HG03521 (cell line): ENCODE data around the gene ZNF175.

Experiments
- ATAC-seq: cut with Tn5 transposase; IDR thresholded peaks from one replicate; pipeline ENCODE4 v1.9.1; 2021; ENCODE audit warnings: mild to moderate bottlenecking, moderate library complexity; ENCODE audit not compliant: unreplicated experiment

Gene ZNF175

DNA sequence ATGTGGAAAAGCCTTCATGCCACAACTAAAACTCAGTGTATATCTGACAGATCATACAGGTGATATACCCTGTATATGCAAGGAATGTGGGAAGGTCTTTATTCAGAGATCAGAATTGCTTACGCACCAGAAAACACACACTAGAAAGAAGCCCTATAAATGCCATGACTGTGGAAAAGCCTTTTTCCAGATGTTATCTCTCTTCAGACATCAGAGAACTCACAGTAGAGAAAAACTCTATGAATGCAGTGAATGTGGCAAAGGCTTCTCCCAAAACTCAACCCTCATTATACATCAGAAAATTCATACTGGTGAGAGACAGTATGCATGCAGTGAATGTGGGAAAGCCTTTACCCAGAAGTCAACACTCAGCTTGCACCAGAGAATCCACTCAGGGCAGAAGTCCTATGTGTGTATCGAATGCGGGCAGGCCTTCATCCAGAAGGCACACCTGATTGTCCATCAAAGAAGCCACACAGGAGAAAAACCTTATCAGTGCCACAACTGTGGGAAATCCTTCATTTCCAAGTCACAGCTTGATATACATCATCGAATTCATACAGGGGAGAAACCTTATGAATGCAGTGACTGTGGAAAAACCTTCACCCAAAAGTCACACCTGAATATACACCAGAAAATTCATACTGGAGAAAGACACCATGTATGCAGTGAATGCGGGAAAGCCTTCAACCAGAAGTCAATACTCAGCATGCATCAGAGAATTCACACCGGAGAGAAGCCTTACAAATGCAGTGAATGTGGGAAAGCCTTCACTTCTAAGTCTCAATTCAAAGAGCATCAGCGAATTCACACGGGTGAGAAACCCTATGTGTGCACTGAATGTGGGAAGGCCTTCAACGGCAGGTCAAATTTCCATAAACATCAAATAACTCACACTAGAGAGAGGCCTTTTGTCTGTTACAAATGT lies 16.4 kb downstream of the ZNF175 start:
- ATAC-seq: no peak

DNA sequence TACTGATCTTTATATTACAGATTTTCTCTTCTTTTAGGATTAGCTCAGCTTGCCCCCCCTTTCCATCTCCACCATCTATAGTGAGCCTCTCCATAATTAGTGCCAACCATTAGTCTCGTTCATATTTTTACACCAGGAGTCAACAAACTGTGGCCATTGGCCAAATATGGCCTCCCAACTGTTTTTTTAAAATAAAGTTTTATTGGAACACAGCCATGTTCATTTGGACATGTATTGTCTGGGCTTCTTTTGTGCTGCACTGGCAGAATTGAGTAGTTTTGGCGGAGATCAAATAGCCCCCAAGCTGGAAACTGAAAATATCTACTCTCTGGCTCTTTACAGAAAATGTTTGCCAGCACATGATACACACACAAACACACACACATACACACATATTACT lies 18.4 kb downstream of the ZNF175 start:
- ATAC-seq: no peak

DNA sequence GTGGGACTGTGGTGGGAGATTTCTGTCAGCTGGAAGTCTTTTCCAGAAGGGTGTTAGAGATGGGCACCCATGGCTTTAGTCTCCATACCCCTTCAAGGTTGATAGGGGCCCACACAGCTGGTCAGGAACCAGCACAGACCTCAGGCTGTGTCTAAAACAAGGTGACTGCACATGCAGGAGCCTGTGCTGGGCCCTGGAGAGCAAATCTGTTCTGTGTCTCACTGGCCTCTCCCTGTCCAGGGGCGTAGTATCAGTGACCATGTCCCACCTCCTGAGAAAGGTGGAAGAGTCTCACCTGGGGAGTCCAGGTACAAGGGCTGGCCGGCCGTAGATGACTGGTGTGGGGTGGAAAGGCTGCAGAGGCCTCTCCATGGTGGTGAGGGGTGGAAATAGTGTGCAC lies 19.4 kb downstream of the ZNF175 start:
- ATAC-seq: no peak

DNA sequence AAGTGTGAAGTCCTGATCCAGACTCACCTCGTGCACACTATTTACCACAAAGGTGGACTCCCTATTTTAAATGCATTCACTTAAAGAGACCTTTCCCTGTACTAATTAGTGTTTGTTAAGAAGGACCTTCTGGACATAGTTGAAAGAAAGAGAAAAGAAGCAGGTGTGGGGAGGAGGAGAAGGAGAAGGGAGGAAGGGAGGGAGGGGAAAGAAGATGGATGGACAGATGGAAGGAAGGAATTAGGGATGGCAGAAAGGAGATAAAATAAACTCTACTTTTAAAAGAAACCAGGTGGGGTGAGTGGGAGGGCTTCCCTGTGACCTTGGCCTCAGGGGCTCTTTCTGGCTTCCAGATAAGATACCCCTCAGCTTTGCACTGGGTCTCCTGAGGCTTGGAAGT lies 21.4 kb downstream of the ZNF175 start:
- no peak for ATAC-seq

DNA sequence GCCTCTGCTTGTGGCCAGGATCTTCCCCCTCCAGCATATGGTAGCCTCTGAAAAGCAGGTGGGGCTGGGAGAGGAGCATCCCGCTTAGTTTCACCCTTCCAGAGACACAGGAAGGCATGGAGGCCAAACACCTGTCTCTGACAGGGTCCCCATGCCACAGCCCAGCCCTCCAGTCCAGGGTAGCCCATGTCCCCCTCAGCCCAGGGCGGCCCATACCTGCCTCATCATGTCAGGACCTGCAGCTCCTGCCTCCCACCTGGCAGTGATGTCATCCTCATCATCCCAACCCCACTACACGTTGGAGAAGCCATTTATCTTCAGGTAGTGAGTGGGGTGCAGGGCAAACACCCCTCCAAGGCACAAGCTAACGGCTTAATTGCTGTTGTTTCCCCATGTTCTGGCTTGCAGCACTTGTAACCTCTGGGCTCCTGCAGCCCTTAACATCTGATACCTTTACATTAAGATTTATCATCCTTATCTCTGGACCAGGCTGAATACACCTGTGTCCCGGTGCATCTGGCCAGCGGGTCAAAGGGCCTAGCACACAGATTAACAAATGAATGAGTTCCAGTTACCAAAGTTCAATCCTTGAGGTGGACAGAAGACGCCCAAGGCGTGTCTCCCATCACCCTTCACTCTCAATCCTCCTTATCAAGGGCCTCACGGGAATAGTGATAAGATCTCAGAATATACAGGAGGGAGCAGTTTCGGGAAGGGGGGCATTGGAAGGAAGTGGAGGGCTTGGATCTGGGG lies 22.2 kb downstream of the ZNF175 start:
- ATAC-seq: no peak

DNA sequence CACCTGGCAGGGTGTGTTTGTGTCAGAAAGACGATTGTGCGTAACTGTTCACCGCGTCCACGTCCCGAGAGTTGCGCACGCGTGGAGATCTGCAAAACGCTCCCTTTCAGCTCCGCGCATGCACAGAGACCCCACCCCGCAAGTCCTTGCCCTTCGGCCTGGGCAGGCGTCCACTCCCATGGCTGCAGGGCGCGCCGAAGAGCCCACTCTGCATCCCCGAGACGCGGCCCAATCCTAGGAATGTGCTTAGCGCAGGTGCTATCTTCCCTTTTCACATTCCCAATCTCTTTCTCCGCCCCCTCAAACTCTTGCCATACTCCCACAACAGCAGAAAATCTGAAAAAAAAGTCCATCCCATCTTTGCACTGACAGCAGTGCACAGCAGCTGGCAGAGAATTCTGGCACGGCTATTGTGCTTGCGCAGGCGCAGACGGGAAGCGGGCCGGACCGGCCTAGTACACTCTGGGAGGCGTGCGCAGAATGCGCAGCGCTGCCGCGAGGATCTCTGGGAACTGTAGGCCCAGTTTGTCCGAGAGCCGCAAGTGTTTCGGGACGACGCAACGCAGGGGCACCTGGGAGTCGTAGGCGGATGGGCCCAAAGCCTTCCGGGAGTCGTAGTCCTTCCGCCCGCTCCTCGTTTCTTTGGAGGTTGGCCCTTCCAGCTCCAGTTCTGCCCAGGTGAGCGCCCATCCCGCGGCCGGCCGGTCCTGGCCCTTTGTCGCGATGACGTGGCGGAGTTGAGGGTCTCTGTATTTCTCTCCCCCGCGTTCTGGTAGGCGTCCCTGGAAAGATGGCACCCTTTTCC lies 23.1 kb downstream of the ZNF175 start:
- ATAC-seq: peak; percentile 95

DNA sequence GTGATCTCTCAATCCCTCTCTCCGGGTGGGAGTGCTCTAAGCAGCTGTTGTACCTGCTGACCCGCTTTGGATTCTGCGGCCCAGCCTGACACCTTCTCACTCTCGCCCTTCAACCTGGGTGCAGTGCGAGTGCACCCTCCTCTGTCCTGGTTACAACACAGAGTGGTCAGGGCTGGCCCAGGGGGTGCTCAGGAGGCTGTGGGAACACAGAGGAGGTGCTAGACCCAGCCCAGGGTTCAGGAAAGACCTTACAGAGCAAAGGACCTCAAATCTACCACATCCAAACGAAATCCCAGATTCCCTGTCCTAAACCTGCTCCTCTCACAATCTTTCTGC lies 23.7 kb downstream of the ZNF175 start:
- no peak for ATAC-seq

DNA sequence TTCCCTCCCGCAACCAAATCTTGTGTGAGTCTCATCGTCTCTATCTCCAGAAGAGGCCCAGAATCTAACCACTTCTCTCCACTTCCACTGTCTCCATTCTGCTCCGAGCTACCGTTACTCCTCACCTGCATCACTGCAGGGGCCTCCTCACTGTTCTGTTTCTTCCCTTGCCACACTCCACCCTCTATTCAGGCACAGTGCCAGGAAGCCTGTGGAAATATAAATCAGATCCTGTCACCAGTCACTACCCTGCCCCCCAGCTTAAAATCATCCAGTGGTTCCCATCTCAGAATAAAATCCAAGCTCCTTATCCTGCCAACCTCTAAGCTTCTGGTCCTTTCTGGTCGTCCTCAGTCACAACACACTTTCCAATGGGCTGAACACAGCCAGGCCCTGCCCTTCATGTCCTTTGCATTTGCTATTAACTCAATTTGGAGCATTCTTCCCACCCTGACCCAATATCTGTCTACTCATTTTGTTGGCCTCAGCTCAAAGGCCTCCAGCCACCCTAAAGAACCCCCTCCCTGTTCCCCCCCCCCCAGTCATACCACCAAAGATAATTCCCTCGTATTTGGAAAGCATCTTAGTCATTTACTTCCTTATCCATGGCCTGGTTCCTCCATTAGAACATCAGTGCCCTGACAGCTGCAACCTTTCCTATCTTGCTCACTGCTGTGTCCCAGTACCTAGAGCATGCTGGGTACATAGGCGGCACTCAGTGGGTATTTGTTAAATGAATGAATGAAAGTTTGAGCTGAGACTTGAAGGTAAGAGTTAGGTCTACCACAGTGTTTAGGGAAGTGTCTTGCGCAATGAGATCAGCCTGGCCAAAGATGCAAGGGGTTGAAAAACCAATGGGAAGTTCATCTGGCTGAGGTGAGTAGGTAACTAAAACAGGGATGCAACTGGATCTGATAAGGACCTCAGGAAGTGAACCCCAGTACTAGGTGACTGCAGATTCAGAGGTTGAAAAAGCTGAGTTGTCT lies 24.4 kb downstream of the ZNF175 start:
- ATAC-seq: no peak

DNA sequence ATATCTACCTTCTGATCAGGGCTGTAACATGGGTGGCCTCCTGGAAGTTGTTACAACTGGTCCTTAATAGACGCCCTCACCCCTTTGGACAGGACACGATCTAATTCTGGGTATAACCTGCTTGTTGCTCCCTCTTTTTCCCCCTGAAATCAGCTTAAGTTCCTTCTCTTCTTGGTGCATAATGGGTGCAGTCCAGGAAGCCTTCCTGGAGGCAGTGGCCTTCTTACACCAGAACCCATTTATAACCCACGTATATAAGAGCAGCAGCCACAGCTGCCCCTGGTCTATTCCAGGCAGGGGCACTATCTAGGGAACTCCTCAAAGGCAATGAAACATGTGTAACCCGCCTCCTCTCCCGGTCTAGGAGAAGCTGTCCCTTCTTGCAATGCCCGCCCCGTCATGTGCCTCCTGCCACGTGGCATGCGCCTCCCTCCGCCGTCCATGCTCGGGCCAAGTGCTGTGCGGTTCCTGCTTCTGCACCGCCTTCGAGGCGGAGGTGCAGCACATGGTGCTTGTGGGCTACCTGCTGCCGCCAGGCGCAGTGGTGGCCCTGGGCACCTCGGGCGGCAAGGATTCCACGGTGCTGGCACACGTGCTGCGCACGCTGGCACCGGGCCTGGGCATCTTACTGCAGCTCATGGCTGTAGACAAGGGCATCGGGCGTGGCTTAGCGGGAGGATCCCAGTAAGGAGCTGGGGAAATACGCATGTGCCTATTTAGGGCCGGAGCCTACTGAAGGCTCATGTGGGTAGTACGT lies 27.3 kb downstream of the ZNF175 start:
- ATAC-seq: no peak

DNA sequence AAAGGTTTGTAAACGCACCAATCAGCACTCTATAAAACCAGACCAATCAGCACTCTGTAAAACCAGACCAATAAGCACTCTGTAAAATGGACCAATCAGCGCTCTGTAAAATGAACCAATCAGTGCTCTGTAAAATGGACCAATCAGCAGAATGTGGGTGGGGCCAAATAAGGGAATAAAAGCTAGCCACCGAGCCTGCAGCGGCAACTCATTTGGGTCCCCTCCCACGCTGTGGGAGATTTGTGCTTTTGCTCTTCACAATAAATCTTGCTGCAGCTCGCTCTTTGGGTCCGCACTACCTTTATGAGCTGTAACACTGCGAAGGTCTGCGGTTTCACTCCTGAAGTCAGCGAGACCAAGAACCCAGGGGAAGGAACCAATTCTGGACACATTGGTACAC lies 28.0 kb downstream of the ZNF175 start:
- no peak for ATAC-seq

DNA sequence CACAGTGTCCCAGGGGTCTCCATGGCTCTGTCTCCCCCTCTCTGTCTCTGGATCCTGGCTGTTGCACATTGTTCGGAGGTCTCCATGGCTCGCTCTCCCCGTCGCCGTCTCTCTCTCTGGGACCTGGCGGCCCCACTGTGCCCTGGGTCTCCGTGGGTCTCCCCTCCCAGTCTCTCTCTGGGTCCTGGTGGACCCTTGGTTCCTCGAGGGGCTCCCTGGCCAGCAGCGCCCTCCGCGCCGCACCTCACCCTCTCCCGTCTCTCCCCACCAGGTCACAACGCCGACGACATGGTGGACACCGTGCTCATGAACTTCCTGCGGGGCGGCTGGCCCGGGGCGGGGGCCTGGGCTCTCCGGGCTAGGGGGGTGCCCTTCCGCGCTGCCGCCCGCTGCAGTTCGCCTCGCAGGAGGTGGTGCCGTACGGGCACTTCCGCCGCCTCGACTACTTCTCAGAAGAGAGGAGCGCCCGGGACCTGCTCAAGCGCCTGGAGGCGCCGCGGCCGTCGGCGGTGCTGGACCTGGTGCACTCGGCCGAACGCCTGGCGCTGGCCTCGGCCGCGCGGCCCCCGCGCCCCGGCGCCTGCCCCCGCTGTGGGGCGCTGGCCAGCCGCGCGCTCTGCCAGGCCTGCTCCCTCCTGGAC lies 30.0 kb downstream of the ZNF175 start:
- no peak for ATAC-seq

DNA sequence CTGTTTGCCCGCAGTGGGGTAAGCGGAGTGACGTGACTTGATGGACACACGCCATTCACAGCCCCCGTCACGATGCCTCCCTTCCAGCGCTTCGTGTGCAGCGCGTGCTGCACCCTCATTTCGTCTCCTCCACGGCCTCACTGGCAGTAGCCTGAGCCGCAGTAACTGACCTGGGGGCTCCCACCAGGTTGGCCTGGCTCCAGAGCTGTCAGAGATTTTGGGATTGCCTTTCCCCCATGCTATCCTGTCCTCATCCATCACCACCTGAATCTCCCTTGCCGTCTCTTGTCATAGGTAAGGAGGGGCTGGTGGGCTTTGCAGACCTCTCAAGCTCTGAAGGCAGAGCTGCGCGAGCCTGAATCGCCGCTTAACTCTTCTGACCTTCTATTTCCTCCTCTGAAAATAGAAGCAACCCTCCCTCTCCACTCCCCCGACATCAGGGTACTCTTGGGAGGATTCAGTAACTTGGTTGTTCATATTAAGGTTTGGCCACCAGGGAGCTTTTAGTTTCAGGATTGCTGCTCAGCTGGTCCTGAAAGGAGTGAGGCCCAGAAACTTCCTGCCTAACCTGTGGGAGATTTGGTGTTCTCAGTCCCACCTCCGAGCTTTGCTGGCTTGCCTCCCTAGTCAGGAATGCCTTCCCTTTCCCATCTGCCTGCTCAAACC lies 31.2 kb downstream of the ZNF175 start:
- no peak for ATAC-seq

DNA sequence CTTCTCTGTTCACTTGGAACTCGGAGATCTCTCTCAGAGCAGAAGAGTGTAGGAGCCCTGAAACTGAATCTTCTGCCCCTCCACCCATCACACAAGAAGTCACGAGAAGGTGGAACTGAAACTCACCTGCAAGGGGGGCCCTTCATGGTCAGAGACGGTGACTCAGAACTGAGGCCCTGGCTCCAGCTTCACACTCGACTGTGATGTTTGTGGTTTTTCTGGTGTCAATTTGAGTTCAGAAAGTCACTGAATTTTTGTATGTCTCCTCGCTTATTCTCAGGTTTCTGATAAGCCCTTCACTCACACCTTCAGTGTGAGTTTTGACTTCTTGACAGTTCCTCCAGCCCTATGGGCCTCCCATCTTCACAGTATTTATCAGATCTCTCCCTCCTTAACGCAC lies 36.0 kb downstream of the ZNF175 start:
- ATAC-seq: peak; percentile 86

DNA sequence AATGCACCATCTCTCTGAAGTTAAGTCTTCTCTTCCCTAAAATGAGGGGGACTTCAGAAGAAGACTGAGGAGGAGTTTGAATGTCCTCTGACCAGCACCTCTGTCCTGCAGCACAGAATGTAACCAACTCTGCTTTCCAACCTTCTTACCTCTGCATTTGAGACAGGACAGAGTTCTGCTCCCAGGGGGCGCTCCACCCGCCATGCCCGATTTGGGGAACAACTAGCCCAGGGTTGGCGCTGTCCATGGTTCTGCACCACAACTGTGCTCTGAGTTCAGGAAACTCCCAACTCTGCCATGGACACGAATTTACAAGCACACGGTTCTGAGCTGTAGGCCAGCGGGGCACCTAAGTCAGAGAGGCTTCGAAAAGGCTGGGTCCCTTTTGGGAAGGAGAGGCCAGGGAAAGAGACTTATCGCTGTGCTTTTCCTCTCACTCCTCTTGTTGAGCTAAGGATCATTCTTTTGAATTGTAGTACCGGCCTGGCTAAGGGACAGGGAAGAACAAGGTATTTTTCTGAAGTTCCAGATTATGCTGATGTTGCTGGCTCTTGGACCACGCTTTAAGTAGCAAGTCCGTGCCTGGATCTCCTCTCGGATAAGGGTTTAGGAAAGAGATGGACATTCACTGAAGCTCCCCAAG lies 37.0 kb downstream of the ZNF175 start:
- ATAC-seq: no peak

DNA sequence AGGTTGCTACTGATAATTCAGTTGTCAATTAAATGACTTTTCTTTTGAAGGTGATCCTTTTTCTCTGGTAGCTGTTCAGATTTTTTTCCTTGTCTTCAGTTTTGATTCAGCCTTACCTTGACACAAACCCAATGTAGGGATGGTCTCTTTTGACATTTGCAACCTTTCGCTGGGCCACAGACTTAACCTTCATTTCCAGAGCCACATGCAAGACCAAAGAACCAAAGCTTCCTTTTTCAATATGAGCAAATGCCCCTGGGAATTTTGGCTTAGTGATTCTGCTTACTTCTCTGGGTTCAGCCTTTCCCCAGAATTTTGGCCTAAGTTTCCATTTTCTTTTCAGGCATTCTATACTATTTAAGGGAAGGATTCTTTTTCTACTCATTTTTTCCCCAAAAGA lies 39.5 kb downstream of the ZNF175 start:
- ATAC-seq: no peak

DNA sequence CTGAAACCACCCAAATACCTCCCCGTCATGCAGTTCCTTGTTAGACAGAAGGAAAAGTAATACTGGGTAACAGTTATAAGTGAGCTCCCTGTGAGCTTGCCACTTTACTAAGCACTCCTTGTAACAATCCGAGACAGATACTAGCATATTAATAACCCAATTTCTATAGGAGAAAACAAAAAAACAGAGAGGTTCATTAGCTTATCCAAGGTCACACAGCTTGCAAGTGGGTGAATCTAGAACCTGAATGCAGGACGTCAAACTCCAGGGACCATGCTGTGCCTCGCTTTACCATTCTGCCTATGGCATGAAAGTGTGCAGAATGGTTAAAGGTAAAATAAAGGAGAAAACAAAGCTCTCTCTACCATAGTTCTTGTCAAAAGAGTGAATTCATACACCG lies 43.7 kb downstream of the ZNF175 start:
- no peak for ATAC-seq

DNA sequence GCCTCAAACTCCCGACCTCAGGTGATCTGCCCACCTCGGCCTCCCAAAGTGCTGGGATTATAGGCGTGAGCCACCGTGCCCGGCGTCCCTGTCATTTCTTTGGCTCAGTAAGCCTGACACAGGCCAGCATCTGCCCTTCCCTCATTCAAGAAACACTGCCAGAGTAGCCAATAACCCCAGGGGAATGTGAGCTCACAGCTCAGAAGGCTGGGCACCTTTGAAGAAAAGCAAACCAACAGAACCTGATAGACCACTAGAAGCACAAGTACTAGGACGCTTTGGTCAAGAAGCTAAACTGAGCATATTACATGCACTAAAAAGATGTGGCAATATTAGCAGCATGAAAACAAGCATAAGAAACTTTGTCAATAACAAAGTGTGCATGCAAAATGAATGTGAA lies 44.9 kb downstream of the ZNF175 start:
- no peak for ATAC-seq

DNA sequence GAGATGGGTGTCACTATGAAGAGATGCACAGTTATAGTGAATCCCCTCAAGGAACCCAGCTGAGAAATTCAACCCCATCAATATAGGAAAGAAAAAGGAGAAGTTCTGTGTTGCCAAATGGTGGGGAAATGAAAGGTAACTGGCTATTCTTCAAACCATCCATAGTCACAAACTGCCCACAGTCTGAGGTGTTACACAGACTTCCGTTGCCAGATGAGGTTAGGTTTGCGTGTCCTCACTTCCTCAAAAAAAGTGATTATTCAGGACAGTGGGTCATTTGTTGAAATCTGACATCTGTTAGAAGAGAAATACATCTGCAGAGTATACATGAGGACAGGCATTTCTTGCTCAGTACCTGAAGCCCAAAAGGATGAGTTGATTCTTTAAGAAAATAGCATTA lies 50.1 kb downstream of the ZNF175 start:
- peak; percentile 58 for ATAC-seq
